NCI-H2029 treated with DMSO at 0.1 percent for 48 hours (cell line): ENCODE data around the gene SUV39H1.
A peak's percentile ranks its signal among the peaks of the same experiment; 100 is the strongest.
"Not testable (repeated sequence)": the region's sequence is repeated elsewhere in the genome, so short reads cannot be mapped to it uniquely, and the experiment has no call there.

Experiments used
- DNase-seq: peaks from one replicate; lab custom pipeline; 2025; lab: John Stamatoyannopoulos, UW

SUV39H1 gene

GRCh38 chrX:48696301-48696908 is at the start of gene SUV39H1:
TSS of gene SUV39H1 (plus strand) at chrX:48696734. CDS start at chrX:48696785, 51 bp downstream.
- DNase-seq: peak; percentile 41

GRCh38 chrX:48648336-48648751 is 48.2 kb upstream of the SUV39H1 start:
- no peak for DNase-seq

- no peak for DNase-seq
Observed at GRCh38 chrX:48649102-48649501, 47.4 kb upstream of the SUV39H1 start.

- not testable (repeated sequence) for DNase-seq
Observed at GRCh38 chrX:48652055-48652579, 44.4 kb upstream of the SUV39H1 start.

GRCh38 chrX:48654746-48655145 is 41.8 kb upstream of the SUV39H1 start:
- DNase-seq: not testable (repeated sequence)

GRCh38 chrX:48659686-48660085 is 36.8 kb upstream of the SUV39H1 start:
- not testable (repeated sequence) for DNase-seq

- no peak for DNase-seq
Observed at GRCh38 chrX:48663241-48663640, 33.3 kb upstream of the SUV39H1 start.

- DNase-seq: no peak
Observed at GRCh38 chrX:48664156-48664555, 32.4 kb upstream of the SUV39H1 start.

GRCh38 chrX:48665991-48666390 is 30.5 kb upstream of the SUV39H1 start:
- no peak for DNase-seq

- no peak for DNase-seq
Observed at GRCh38 chrX:48666649-48667048, 29.9 kb upstream of the SUV39H1 start.

- DNase-seq: no peak
Observed at GRCh38 chrX:48667509-48667908, 29.0 kb upstream of the SUV39H1 start.

- not testable (repeated sequence) for DNase-seq
Observed at GRCh38 chrX:48668187-48668586, 28.3 kb upstream of the SUV39H1 start.

GRCh38 chrX:48676106-48676892 is 20.2 kb upstream of the SUV39H1 start:
- DNase-seq: peak; percentile 34

GRCh38 chrX:48676893-48677270 is 19.7 kb upstream of the SUV39H1 start:
- DNase-seq: no peak

- DNase-seq: no peak
Observed at GRCh38 chrX:48677516-48677915, 19.0 kb upstream of the SUV39H1 start.

GRCh38 chrX:48680467-48680866 is 16.1 kb upstream of the SUV39H1 start:
- DNase-seq: not testable (repeated sequence)

GRCh38 chrX:48680925-48681324 is 15.6 kb upstream of the SUV39H1 start:
- not testable (repeated sequence) for DNase-seq

- no peak for DNase-seq
Observed at GRCh38 chrX:48681539-48682183, 14.9 kb upstream of the SUV39H1 start.

GRCh38 chrX:48682795-48683194 is 13.7 kb upstream of the SUV39H1 start:
- not testable (repeated sequence) for DNase-seq

GRCh38 chrX:48683411-48683982 is 13.0 kb upstream of the SUV39H1 start, which contains the start of gene WAS:
TSS of gene WAS (plus strand) at chrX:48683799. CDS start at chrX:48683854, 55 bp downstream.
- DNase-seq: no peak

GRCh38 chrX:48684134-48684533 is 12.4 kb upstream of the SUV39H1 start:
- no peak for DNase-seq

GRCh38 chrX:48685416-48685815 is 11.1 kb upstream of the SUV39H1 start:
- DNase-seq: no peak
